ENCODE data around the gene SATB2. TPM values are rescaled to one million over a fixed set of nuclear protein-coding genes. Genes with fewer than 3 reads are reported as not detected.

Gene SATB2
- polyA plus RNA-seq, 1 donor from 2014 or later = 0.21 TPM

DNA sequence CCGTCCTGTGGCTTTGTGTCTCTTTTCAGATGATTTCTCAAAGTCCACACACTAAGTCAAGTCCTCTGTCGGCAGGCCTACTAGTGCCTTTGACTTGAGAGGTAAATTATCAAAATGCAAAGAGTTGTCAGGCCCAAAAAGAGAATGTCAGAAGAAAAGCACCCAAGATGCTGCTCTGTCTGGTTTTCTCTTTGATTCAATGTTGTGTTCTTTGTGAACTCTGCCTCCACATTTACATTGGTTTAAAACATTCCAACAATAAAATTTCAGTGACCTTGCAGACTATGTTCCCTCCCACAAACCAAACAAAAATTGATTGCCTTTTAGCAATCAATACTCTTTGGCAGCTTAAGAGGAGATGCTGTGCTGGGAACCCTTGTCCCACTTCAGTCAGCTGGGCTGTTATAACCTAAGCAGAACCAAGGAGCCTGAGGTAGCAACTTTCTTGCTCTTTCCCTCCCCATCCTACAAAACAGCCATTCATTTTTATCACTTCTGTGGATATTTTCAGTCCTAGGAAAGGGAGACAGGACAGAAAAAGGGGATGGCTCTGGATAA, 19.6 kb upstream of the SATB2 start:
- TF ChIP-seq TAF1 (IDR thresholded peaks at IDR 0.05; ENCODE audit: low read depth) (no peak), SMC3 (conservative IDR thresholded peaks at IDR 0.05; ENCODE audit: poor library complexity) (no peak), RAD21 (conservative IDR thresholded peaks at IDR 0.05) (no peak), EP300 (conservative IDR thresholded peaks at IDR 0.05; ENCODE audit: poor library complexity, severe bottlenecking) (no peak), EZH2 (IDR thresholded peaks at IDR 0.05; ENCODE audit: borderline replicate concordance, insufficient read depth, low read length, poor library complexity, severe bottlenecking) (no peak)
- TF ChIP-seq, protein P1, sequence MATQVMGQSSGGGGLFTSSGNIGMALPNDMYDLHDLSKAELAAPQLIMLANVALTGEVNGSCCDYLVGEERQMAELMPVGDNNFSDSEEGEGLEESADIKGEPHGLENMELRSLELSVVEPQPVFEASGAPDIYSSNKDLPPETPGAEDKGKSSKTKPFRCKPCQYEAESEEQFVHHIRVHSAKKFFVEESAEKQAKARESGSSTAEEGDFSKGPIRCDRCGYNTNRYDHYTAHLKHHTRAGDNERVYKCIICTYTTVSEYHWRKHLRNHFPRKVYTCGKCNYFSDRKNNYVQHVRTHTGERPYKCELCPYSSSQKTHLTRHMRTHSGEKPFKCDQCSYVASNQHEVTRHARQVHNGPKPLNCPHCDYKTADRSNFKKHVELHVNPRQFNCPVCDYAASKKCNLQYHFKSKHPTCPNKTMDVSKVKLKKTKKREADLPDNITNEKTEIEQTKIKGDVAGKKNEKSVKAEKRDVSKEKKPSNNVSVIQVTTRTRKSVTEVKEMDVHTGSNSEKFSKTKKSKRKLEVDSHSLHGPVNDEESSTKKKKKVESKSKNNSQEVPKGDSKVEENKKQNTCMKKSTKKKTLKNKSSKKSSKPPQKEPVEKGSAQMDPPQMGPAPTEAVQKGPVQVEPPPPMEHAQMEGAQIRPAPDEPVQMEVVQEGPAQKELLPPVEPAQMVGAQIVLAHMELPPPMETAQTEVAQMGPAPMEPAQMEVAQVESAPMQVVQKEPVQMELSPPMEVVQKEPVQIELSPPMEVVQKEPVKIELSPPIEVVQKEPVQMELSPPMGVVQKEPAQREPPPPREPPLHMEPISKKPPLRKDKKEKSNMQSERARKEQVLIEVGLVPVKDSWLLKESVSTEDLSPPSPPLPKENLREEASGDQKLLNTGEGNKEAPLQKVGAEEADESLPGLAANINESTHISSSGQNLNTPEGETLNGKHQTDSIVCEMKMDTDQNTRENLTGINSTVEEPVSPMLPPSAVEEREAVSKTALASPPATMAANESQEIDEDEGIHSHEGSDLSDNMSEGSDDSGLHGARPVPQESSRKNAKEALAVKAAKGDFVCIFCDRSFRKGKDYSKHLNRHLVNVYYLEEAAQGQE (IDR thresholded peaks at IDR 0.05; ENCODE audit: borderline replicate concordance) = no peak
- H2AFZ ChIP-seq (ENCODE audit: low read depth, low read length) = no peak overlapping the region

DNA sequence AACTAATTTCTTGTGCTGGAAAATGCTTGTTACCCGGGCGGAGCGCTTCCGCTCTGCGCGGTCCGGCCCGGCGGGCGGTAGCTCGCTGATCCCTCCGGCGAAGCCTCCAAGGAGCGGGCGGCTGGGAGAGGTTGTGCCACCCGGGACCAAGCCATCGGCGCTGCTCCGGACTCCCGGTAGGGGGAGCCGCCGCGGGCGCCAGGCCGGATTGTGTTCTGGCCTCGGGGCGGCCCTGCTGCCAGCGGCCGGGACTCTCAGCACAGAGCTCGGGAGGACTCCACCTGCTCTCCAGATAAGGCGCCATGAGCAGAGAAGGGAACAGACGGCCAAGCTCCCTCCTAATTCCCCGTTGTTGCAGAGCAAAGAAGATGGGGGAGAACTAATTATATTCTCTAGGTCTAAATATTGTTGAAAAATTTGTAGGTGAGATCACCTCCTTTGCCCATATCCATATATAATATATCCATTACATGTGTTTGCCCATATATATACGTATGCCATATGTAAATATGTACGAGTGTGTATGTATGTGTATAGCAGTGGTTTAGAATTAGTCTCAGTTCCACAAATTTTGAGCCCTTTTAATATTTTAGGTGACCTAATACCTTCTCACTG, 13.8 kb upstream of the SATB2 start:
- Histone ChIP-seq H3K36me3 (ENCODE audit: insufficient read depth, low read length) (no peaks in the 10 kb centered on the region), H3K4me2 (ENCODE audit: low read length) (peak overlapping the region; percentile 30), H2AFZ (ENCODE audit: low read depth, low read length) (no peak overlapping the region), H3K27me3 (ENCODE audit: insufficient read depth, low read depth, low read length) (peaks cover 80% of the 10 kb centered on the region), H3K9me3 (ENCODE audit: low read length) (no peaks in the 10 kb centered on the region), H3K4me3 (ENCODE audit: low read length) (peak overlapping the region; percentile 53), H4K20me1 (ENCODE audit: insufficient read depth) (no peaks in the 10 kb centered on the region), H3F3A (ENCODE audit: insufficient read depth, low read length, poor library complexity, severe bottlenecking) (no peaks in the 10 kb centered on the region), H3K9me2 (ENCODE audit: insufficient read depth, low read length) (no peaks in the 10 kb centered on the region), H3K27ac (ENCODE audit: low read length) (no peak overlapping the region), H3K79me2 (replicated peaks; ENCODE audit: insufficient read depth, low read length) (no peaks in the 10 kb centered on the region), H3K9ac (ENCODE audit: low read length) (no peak overlapping the region)
- TF ChIP-seq, protein P2, sequence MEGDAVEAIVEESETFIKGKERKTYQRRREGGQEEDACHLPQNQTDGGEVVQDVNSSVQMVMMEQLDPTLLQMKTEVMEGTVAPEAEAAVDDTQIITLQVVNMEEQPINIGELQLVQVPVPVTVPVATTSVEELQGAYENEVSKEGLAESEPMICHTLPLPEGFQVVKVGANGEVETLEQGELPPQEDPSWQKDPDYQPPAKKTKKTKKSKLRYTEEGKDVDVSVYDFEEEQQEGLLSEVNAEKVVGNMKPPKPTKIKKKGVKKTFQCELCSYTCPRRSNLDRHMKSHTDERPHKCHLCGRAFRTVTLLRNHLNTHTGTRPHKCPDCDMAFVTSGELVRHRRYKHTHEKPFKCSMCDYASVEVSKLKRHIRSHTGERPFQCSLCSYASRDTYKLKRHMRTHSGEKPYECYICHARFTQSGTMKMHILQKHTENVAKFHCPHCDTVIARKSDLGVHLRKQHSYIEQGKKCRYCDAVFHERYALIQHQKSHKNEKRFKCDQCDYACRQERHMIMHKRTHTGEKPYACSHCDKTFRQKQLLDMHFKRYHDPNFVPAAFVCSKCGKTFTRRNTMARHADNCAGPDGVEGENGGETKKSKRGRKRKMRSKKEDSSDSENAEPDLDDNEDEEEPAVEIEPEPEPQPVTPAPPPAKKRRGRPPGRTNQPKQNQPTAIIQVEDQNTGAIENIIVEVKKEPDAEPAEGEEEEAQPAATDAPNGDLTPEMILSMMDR (IDR thresholded peaks at IDR 0.05; ENCODE audit: poor library complexity, severe bottlenecking) = peak; percentile 66
- TF ChIP-seq EZH2 (IDR thresholded peaks at IDR 0.05; ENCODE audit: borderline replicate concordance, insufficient read depth, low read length, poor library complexity, severe bottlenecking) (peak; percentile 40), POLR2AphosphoS5 (IDR thresholded peaks at IDR 0.05) (no peak), SMC3 (conservative IDR thresholded peaks at IDR 0.05; ENCODE audit: poor library complexity) (peak; percentile 63), RAD21 (conservative IDR thresholded peaks at IDR 0.05) (peak; percentile 52), EP300 (conservative IDR thresholded peaks at IDR 0.05; ENCODE audit: poor library complexity, severe bottlenecking) (no peak), TAF1 (IDR thresholded peaks at IDR 0.05; ENCODE audit: low read depth) (no peak)
- TF ChIP-seq, protein P1 (IDR thresholded peaks at IDR 0.05; ENCODE audit: borderline replicate concordance) = no peak

More for the DNA sequence above, 19.6 kb upstream of the SATB2 start:
- Histone ChIP-seq H3K27me3 (ENCODE audit: insufficient read depth, low read depth, low read length) (peaks cover 22% of the 10 kb centered on the region), H4K20me1 (ENCODE audit: insufficient read depth) (no peaks in the 10 kb centered on the region), H3K27ac (ENCODE audit: low read length) (no peak overlapping the region), H3K4me2 (ENCODE audit: low read length) (no peak overlapping the region), H3F3A (ENCODE audit: insufficient read depth, low read length, poor library complexity, severe bottlenecking) (no peaks in the 10 kb centered on the region), H3K79me2 (replicated peaks; ENCODE audit: insufficient read depth, low read length) (no peaks in the 10 kb centered on the region), H3K4me3 (ENCODE audit: low read length) (no peak overlapping the region), H3K9me2 (ENCODE audit: insufficient read depth, low read length) (no peaks in the 10 kb centered on the region), H3K9ac (ENCODE audit: low read length) (no peak overlapping the region), H3K36me3 (ENCODE audit: insufficient read depth, low read length) (no peaks in the 10 kb centered on the region), H3K9me3 (ENCODE audit: low read length) (no peaks in the 10 kb centered on the region)
